Endothelial cell of umbilical vein (primary cell): ENCODE results near the gene EHF. TPM values are rescaled to one million over a fixed set of nuclear protein-coding genes. Genes with fewer than 3 reads are reported as not detected.

Source experiments
- BruUV-seq: library from RNA; stranded (reverse); fragments of 400-500 nt; replicated peaks from 2 replicates; lab custom pipeline; 2021; lab: Mats Ljungman, UMichigan
- CTCF ChIA-PET: fragments of 300-600, 350-600 bp; sonication (Branson Sonifier 250); formaldehyde crosslinking; loops from one replicate; lab custom pipeline; 2021; ENCODE audit warnings: antibody characterized with exemption, inconsistent platforms; lab: Charles Lee
- POLR2A ChIA-PET: fragments of 300-600, 350-600 bp; sonication (Branson Sonifier 250); formaldehyde crosslinking; loops from one replicate; lab custom pipeline; 2021; ENCODE audit warnings: antibody characterized with exemption, inconsistent platforms; lab: Charles Lee
- DNase-seq: peaks from one replicate; pipeline ENCODE4 v3.0.0-alpha.2; 2011; ENCODE audit warnings: low read depth, low spot score
- FAIRE-seq: peaks from 2 replicates; lab custom pipeline; 2011; peaks lifted over from hg19 to GRCh38; lab: Jason Lieb, UNC
- H2AFZ ChIP-seq: 2 replicates; pipeline ENCODE4 v1.6.0; 2012; ENCODE audit warnings: low read depth, low read length, control low read depth, inconsistent platforms
- H3K27ac ChIP-seq: 2 replicates; pipeline ENCODE4 v1.5.1; 2011; ENCODE audit warnings: low read depth, mild to moderate bottlenecking, control low read depth, low read length, moderate library complexity; ENCODE audit not compliant: insufficient read depth
- H3K27me3 ChIP-seq, 2 experiments: 2 replicates each; pipeline versions ENCODE4 v1.6.0 to v1.6.1; 2011; ENCODE audit warnings: low read length in 2 of 2, mixed read lengths in 1 of 2; ENCODE audit not compliant: control insufficient read depth in 2 of 2, insufficient read depth in 2 of 2
- H3K36me3 ChIP-seq, 2 experiments: 2 replicates in 1 of 2; 3 replicates in 1 of 2; pipeline ENCODE4 v1.5.1; 2011; ENCODE audit warnings: low read length in 2 of 2, mild to moderate bottlenecking in 1 of 2, moderate library complexity in 1 of 2; ENCODE audit not compliant: control insufficient read depth in 2 of 2, insufficient read depth in 2 of 2; ENCODE audit errors: extremely low read depth in 1 of 2
- H3K4me1 ChIP-seq: 3 replicates; pipeline ENCODE4 v1.5.1; 2011; ENCODE audit warnings: mild to moderate bottlenecking, low read length; ENCODE audit not compliant: control insufficient read depth, insufficient read depth; ENCODE audit errors: extremely low read depth
- H3K4me2 ChIP-seq: 2 replicates; pipeline ENCODE4 v1.6.1; 2011; ENCODE audit warnings: low read length, control low read depth, mixed read lengths; ENCODE audit not compliant: insufficient read depth
- H3K4me3 ChIP-seq, 3 experiments: fragments of 200-600 bp in 1 of 3; sonication (generic), shearing (Covaris generic) in 1 of 3; replicated peaks in 1 of 3; 2 replicates each; pipeline ENCODE4 v1.5.1; 2011 to 2016; ENCODE audit warnings: control low read depth in 3 of 3, low read length in 3 of 3, mild to moderate bottlenecking in 2 of 3, inconsistent platforms in 1 of 3, low read depth in 1 of 3, moderate library complexity in 1 of 3; ENCODE audit not compliant: insufficient read depth in 1 of 3
- H3K79me2 ChIP-seq: 2 replicates; pipeline ENCODE4 v1.6.0; 2012; ENCODE audit warnings: low read length, inconsistent platforms; ENCODE audit not compliant: control insufficient read depth, insufficient read depth
- H3K9ac ChIP-seq: replicated peaks from 2 replicates; pipeline ENCODE3; 2011; ENCODE audit warnings: low read length, control low read depth; ENCODE audit not compliant: insufficient read depth; ENCODE audit errors: extremely low read depth
- H3K9me1 ChIP-seq: replicated peaks from 3 replicates; pipeline ENCODE4 v1.6.0; 2011; ENCODE audit warnings: mild to moderate bottlenecking, low read length; ENCODE audit not compliant: control insufficient read depth, insufficient read depth; ENCODE audit errors: extremely low read depth
- H3K9me3 ChIP-seq: replicated peaks from 2 replicates; pipeline ENCODE4 v1.5.1; 2012; ENCODE audit warnings: low read length, inconsistent platforms; ENCODE audit not compliant: control insufficient read depth, insufficient read depth
- H4K20me1 ChIP-seq: replicated peaks from 2 replicates; pipeline ENCODE3; 2011; ENCODE audit warnings: mild to moderate bottlenecking, low read length; ENCODE audit not compliant: control insufficient read depth, insufficient read depth; ENCODE audit errors: extremely low read depth
- CTCF ChIP-seq, 2 donors: IDR thresholded peaks; 1 replicate in 1 of 2; 2 replicates in 1 of 2; pipeline ENCODE4 v1.5.1; 2011; ENCODE audit warnings: low read length in 2 of 2, mild to moderate bottlenecking in 2 of 2, moderate library complexity in 2 of 2, control low read depth in 1 of 2, inconsistent platforms in 1 of 2, low read depth in 1 of 2; ENCODE audit not compliant: insufficient read depth in 1 of 2; ENCODE audit errors: extremely low read depth in 1 of 2
- EZH2 ChIP-seq: IDR thresholded peaks from 2 replicates; pipeline ENCODE4 v1.6.1; 2012; ENCODE audit warnings: borderline replicate concordance, low read depth, mild to moderate bottlenecking, moderate library complexity, low read length, inconsistent platforms; ENCODE audit not compliant: severe bottlenecking
- FOS ChIP-seq: IDR thresholded peaks from 2 replicates; pipeline ENCODE4 v1.6.1; 2011; ENCODE audit warnings: mild to moderate bottlenecking, low read length, moderate library complexity, borderline replicate concordance; ENCODE audit not compliant: insufficient read depth
- dilution Hi-C: fragments of 300-500 bp; cut with MboI; formaldehyde crosslinking; loops from one replicate; pipeline ENCODE4 v1.15.0; 2019; ENCODE audit warnings: low sequenced_read_pairs; ENCODE audit not compliant: extremely low pct_ligation_motif_present
- intact Hi-C: fragments of 100-400 bp; cut with micrococcal nuclease; formaldehyde crosslinking; loops from one replicate; pipeline ENCODE4 v1.10.0; 2022
- polyA plus RNA-seq, 4 experiments: library from polyadenylated mRNA; depleted of rRNA in 3 of 4; stranded (reverse) in 3 of 4; unstranded in 1 of 4; fragments of >200 nt; gene quantifications; 2 replicates each; pipeline versions ENCODE4 v1.2.1 to v1.2.3, GENCODE V29; 2011 to 2012; ENCODE audit warnings: missing spikeins in 1 of 4
- total RNA-seq: library from RNA; stranded (reverse); gene quantifications from 2 replicates; pipeline ENCODE4 v1.2.3, GENCODE V29; 2021
- TF ChIP-seq, protein P1 (sequence below): IDR thresholded peaks from 2 replicates; pipeline ENCODE4 v1.6.1; 2011; ENCODE audit not compliant: insufficient read depth, insufficient read length

EHF gene
- total and polyA plus RNA-seq, 2 donors (not counting 3 experiments of a cell fraction or from before 2014, with no cell fraction given) = not detected

DNA sequence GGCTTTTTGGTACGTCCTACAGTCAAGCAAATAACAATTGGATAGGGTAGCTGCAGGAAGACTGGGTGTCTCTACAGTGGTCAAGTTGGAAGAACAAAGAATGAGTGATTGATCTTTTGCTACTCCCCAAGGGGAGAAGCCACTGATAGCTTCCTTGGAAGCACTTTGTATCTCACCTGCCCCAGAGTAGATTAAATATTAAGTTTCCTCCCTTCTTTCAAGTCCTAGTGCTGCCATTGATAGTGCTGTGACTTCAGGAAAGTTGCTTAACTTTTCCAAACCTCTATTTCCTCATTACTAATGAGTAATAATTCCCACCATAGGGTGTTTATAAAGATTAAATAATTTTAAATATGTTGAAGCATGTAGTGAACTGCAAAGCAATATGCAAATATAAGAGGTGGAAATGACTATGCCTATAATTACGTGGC, 35.6 kb upstream of the EHF start:
- H3K9me3 ChIP-seq = no peaks in the 10 kb centered on the region
- no peaks in the 10 kb centered on the region for H3K9me1 ChIP-seq
- intact Hi-C loops (loop anchor here (10.0 kb wide), 1 partner anchor 649 kb away; no protein-coding TSS in a partner anchor), dilution Hi-C loops (no loop called here)
- no peaks in the 10 kb centered on the region for H4K20me1 ChIP-seq
- BruUV-seq = no TSS peak
- no peaks in the 10 kb centered on the region for H3K4me1 ChIP-seq
- H3K4me2 ChIP-seq = no peak overlapping the region
- CTCF ChIA-PET = interaction anchor here (0.8 to 3.7 kb wide), 25 partner anchors 10 to 900 kb away, joined by 3 to 90 read pairs (median 7); partner anchors contain the start of genes APIP, ELF5 and PDHX
- H3K27me3 ChIP-seq = peaks cover 9 to 16% of the 10 kb centered on the region in 2 experiments
- POLR2A ChIA-PET = no interaction called here
- DNase-seq (no peak), FAIRE-seq (no peak)
- no peak overlapping the region for H3K4me3 ChIP-seq
- H2AFZ ChIP-seq = no peak overlapping the region
- TF ChIP-seq EZH2 (no peak), CTCF (IDR thresholded peaks at IDR 0.05; ENCODE audit: extremely low read depth in 1 of 2, insufficient read depth in 1 of 2, low read depth in 1 of 2, low read length in 2 of 2) (no peak), FOS (no peak)
- TF ChIP-seq, protein P1, sequence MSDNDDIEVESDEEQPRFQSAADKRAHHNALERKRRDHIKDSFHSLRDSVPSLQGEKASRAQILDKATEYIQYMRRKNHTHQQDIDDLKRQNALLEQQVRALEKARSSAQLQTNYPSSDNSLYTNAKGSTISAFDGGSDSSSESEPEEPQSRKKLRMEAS = no peak
- no peaks in the 10 kb centered on the region for H3K79me2 ChIP-seq
- H3K36me3 ChIP-seq = no peaks in the 10 kb centered on the region
- H3K9ac ChIP-seq = no peak overlapping the region
- H3K27ac ChIP-seq = no peak overlapping the region
